ENCODE measurements around the gene ZNF865.

Gene ZNF865

GRCh38 chr19:55650126-55650557, 44.7 kb downstream of the ZNF865 start:
- H3K4me3 Mint-ChIP-seq = peak overlapping the region; percentile 78 to 87 (median 83)
- peaks cover 31% of the 10 kb centered on the region for H3K4me1 Mint-ChIP-seq
- H3K27me3 Mint-ChIP-seq (ENCODE audit: low read depth) = no peaks in the 10 kb centered on the region
- peak overlapping the region; percentile 70 to 91 (median 74) for H3K27ac Mint-ChIP-seq
- H3K9me3 Mint-ChIP-seq = no peaks in the 10 kb centered on the region
- TF ChIP-seq CTCF (IDR thresholded peaks at IDR 0.05; ENCODE audit: unreplicated experiment in 3 of 3) = no peak
- H3K36me3 Mint-ChIP-seq (ENCODE audit: low read depth) = peaks cover 24% of the 10 kb centered on the region

- no peak for TF ChIP-seq CTCF (IDR thresholded peaks at IDR 0.05; ENCODE audit: unreplicated experiment in 3 of 3)
- peak overlapping the region; percentile 70 to 91 (median 74) for H3K27ac Mint-ChIP-seq
- H3K4me1 Mint-ChIP-seq = peaks cover 29% of the 10 kb centered on the region
- peaks cover 18% of the 10 kb centered on the region for H3K36me3 Mint-ChIP-seq (ENCODE audit: low read depth)
- H3K9me3 Mint-ChIP-seq = no peaks in the 10 kb centered on the region
- no peaks in the 10 kb centered on the region for H3K27me3 Mint-ChIP-seq (ENCODE audit: low read depth)
- peak overlapping the region; percentile 78 to 87 (median 83) for H3K4me3 Mint-ChIP-seq
Measured at GRCh38 chr19:55650602-55651230, 45.3 kb downstream of the ZNF865 start.

- Mint-ChIP-seq H3K4me1 (peaks cover 34% of the 10 kb centered on the region), H3K36me3 (ENCODE audit: low read depth) (peaks cover 18% of the 10 kb centered on the region), H3K4me3 (peak overlapping the region; percentile 59 to 87 (median 83)), H3K27me3 (ENCODE audit: low read depth) (no peaks in the 10 kb centered on the region), H3K9me3 (no peaks in the 10 kb centered on the region), H3K27ac (peak overlapping the region in 2 of 3 experiments; percentile 70 to 74)
- TF ChIP-seq CTCF (IDR thresholded peaks at IDR 0.05; ENCODE audit: unreplicated experiment in 3 of 3) = no peak
Measured at GRCh38 chr19:55651236-55651635, 45.8 kb downstream of the ZNF865 start.

GRCh38 chr19:55652311-55653128, 47.1 kb downstream of the ZNF865 start:
- peak overlapping the region; percentile 24 to 44 (median 41) for H3K4me3 Mint-ChIP-seq
- H3K9me3 Mint-ChIP-seq = no peaks in the 10 kb centered on the region
- peaks cover 11% of the 10 kb centered on the region for H3K36me3 Mint-ChIP-seq (ENCODE audit: low read depth)
- no peak overlapping the region for H3K27ac Mint-ChIP-seq
- no peaks in the 10 kb centered on the region for H3K27me3 Mint-ChIP-seq (ENCODE audit: low read depth)
- no peak for TF ChIP-seq CTCF (IDR thresholded peaks at IDR 0.05; ENCODE audit: unreplicated experiment in 3 of 3)
- peaks cover 39% of the 10 kb centered on the region for H3K4me1 Mint-ChIP-seq

- Mint-ChIP-seq H3K9me3 (no peaks in the 10 kb centered on the region), H3K4me3 (peak overlapping the region; percentile 91 to 93 (median 92)), H3K27me3 (ENCODE audit: low read depth) (no peaks in the 10 kb centered on the region), H3K36me3 (ENCODE audit: low read depth) (peaks cover 16% of the 10 kb centered on the region), H3K4me1 (peaks cover 40% of the 10 kb centered on the region), H3K27ac (peak overlapping the region; percentile 98 to 99 (median 99))
- TF ChIP-seq CTCF (IDR thresholded peaks at IDR 0.05; ENCODE audit: unreplicated experiment in 3 of 3) = peak; percentile 99 to 100 (median 100)
Measured at GRCh38 chr19:55653651-55654322, 48.3 kb downstream of the ZNF865 start.

Measured in nephron (organoid).